Measurements from ENCODE around the gene TSPAN17.
A peak's percentile ranks its signal among the peaks of the same experiment; 100 is the strongest.

Gene TSPAN17

GRCh38 chr5:176612855-176613254 lies 34.4 kb upstream of the TSPAN17 start:
- Mint-ChIP-seq H3K4me1 (ENCODE audit: low read depth) (peaks cover 6% of the 10 kb centered on the region), H3K9me3 (no peaks in the 10 kb centered on the region), H3K36me3 (ENCODE audit: low read depth) (no peaks in the 10 kb centered on the region), H3K4me3 (no peak overlapping the region), H3K27me3 (ENCODE audit: low read depth) (peaks cover 48% of the 10 kb centered on the region), H3K27ac (no peak overlapping the region)
- DNase-seq (ENCODE audit: low spot score), result no peak

- H3K36me3 Mint-ChIP-seq (ENCODE audit: low read depth), result peaks cover 1% of the 10 kb centered on the region
- peaks cover 2% of the 10 kb centered on the region for H3K4me1 Mint-ChIP-seq (ENCODE audit: low read depth)
- H3K4me3 Mint-ChIP-seq, result no peak overlapping the region
- no peak for DNase-seq (ENCODE audit: low spot score)
- no peaks in the 10 kb centered on the region for H3K9me3 Mint-ChIP-seq
- H3K27ac Mint-ChIP-seq, result no peak overlapping the region
- peaks cover 58% of the 10 kb centered on the region for H3K27me3 Mint-ChIP-seq (ENCODE audit: low read depth)
Measured at GRCh38 chr5:176614805-176615478, 32.3 kb upstream of the TSPAN17 start.

DNA sequence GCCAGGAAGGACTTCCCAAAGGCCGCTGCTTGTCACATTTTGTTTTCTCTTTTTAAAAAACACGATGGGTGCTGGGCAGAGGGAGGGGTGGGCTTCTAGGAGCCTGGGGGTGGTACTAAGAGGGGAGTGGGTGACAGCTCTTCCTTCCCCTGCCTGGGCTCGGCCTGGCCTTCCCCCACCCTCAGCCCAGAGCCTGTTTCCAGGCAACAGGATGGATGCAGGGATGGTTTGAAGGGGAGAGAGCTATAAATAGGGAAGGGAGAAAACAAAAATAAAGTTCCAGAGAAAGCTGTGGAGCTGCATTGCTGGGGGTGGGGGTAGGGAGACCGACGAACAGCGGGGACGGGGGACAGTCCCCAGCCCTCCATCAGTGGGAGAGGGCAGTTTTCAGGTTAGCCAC lies 30.8 kb upstream of the TSPAN17 start:
- Mint-ChIP-seq H3K4me3 (no peak overlapping the region), H3K4me1 (ENCODE audit: low read depth) (peaks cover 7% of the 10 kb centered on the region), H3K9me3 (no peaks in the 10 kb centered on the region), H3K27me3 (ENCODE audit: low read depth) (peaks cover 69% of the 10 kb centered on the region), H3K36me3 (ENCODE audit: low read depth) (peaks cover 1% of the 10 kb centered on the region), H3K27ac (no peak overlapping the region)
- DNase-seq (ENCODE audit: low spot score), result no peak

DNA sequence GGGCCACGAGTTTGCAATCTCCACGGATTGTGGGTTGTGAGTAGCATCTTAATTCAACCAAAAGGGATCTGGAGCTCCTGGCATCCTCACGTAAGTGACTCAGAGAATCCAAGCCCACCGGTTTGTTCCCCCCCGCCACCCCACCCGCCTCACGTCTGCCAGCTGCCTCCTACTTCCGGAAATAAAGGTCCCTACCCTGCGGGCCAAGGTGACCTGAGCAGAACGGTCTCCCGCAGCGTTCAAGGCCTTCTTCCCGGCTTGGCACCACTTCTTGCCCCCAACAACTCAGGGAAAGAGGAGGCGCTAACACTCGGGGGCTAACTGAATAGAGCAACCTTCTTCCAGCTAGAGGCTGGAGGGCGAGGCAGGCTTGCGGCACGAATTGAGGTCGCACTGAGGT lies 28.5 kb upstream of the TSPAN17 start:
- no peak overlapping the region for H3K27ac Mint-ChIP-seq
- peaks cover 1% of the 10 kb centered on the region for H3K36me3 Mint-ChIP-seq (ENCODE audit: low read depth)
- no peak for DNase-seq (ENCODE audit: low spot score)
- H3K4me1 Mint-ChIP-seq (ENCODE audit: low read depth), result peaks cover 7% of the 10 kb centered on the region
- peaks cover 67% of the 10 kb centered on the region for H3K27me3 Mint-ChIP-seq (ENCODE audit: low read depth)
- H3K9me3 Mint-ChIP-seq, result no peaks in the 10 kb centered on the region
- peak overlapping the region; percentile 34 for H3K4me3 Mint-ChIP-seq

DNA sequence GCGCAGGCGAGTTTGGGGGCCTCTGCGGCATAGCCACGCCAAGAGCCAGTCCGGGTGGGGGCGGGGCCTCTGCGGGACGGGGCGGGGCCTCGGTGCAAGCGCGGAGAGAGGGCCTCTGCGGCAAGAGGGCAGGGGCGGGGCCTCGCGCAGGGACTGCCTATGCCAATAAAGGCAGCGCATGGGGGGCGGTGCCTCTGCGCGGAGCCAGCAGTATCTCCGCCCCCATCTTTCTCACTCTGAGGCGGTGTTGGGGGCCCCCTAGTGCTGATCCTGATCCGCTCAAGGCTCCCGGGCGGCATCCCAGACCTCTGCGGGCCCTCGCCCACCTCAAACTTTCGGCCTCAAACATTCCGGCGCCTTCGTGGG lies 28.1 kb upstream of the TSPAN17 start:
- Mint-ChIP-seq H3K27ac (no peak overlapping the region), H3K9me3 (no peaks in the 10 kb centered on the region), H3K36me3 (ENCODE audit: low read depth) (peaks cover 1% of the 10 kb centered on the region), H3K4me3 (peak overlapping the region; percentile 34), H3K4me1 (ENCODE audit: low read depth) (peaks cover 7% of the 10 kb centered on the region), H3K27me3 (ENCODE audit: low read depth) (peaks cover 70% of the 10 kb centered on the region)
- peak; percentile 80 for DNase-seq (ENCODE audit: low spot score)

DNA sequence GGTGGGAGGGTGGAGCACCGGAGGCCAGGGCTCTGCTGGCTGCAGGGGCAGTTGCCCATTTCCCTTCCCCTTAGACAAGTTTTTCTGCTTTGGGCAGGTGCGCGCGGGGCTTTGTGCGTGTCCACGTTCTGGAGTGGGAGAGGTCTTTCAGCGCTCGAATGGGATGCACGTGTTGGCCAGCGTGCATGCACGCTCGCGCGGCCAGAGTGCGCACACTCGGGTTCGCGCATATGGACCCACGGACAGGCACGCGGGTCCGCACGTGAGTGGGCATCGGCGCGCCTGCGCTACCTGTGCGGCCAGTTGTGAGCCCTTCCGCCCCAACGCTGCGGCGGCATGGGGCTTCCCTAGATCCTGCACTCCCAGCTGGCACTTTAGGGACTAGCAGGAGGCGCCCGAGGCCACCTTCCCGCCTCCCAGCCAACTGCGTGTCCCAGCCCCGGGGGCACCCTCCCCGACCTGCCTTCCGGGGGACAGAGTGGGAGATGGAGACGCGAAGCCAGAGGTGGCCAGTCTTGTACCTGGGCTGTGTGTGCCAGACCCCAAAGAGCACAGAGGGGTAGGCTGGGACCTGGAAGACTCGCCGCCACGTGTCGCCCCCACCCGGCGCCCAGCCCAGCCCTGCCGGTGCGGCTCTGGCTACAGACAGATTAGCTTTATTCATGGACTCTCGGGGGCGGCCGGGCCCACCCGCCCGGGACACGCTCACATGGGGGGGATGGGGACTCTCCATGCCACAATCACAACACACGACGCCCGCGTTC lies 27.5 kb upstream of the TSPAN17 start:
- H3K4me3 Mint-ChIP-seq, result peak overlapping the region; percentile 65
- H3K4me1 Mint-ChIP-seq (ENCODE audit: low read depth), result peaks cover 7% of the 10 kb centered on the region
- peaks cover 73% of the 10 kb centered on the region for H3K27me3 Mint-ChIP-seq (ENCODE audit: low read depth)
- no peaks in the 10 kb centered on the region for H3K9me3 Mint-ChIP-seq
- no peak for DNase-seq (ENCODE audit: low spot score)
- H3K27ac Mint-ChIP-seq, result no peak overlapping the region
- H3K36me3 Mint-ChIP-seq (ENCODE audit: low read depth), result peaks cover 1% of the 10 kb centered on the region

DNA sequence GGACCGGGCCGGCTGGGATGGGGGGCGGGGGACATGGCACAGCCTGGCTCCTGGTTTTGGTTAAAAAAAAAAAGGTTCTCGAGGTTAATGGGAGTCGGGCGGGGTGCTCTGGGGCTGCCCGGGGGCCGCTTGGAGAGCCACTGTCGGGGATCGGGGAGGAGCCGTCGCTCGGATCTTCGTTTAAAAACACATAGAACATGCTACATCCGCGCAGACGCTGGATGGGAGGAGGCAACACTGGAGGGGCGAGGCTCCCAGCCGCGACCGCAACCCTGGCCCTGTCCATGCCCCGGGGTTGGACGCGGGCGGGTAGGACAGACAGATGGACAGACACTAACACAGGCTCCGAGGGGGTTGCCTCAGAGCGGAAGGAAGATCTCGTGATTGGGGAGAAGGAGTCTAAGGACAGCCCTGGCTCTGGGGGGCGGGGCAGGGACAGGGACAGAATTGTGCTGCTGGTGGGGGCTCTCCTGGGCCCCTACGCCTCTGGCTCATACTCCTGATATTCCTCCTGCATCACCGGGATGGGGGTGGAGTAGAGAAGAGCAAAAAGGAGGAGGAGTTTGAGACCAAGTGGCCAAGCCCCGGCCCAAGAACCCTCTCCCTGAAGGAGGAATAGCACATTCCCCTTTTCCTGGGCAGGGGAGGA lies 26.8 kb upstream of the TSPAN17 start:
- no peak for DNase-seq (ENCODE audit: low spot score)
- Mint-ChIP-seq H3K9me3 (no peaks in the 10 kb centered on the region), H3K36me3 (ENCODE audit: low read depth) (peaks cover 1% of the 10 kb centered on the region), H3K27me3 (ENCODE audit: low read depth) (peaks cover 69% of the 10 kb centered on the region), H3K27ac (no peak overlapping the region), H3K4me3 (peak overlapping the region; percentile 65), H3K4me1 (ENCODE audit: low read depth) (peaks cover 7% of the 10 kb centered on the region)

- Mint-ChIP-seq H3K4me1 (ENCODE audit: low read depth) (peaks cover 7% of the 10 kb centered on the region), H3K4me3 (no peak overlapping the region), H3K36me3 (ENCODE audit: low read depth) (peaks cover 1% of the 10 kb centered on the region), H3K27me3 (ENCODE audit: low read depth) (peaks cover 67% of the 10 kb centered on the region), H3K9me3 (no peaks in the 10 kb centered on the region), H3K27ac (no peak overlapping the region)
- DNase-seq (ENCODE audit: low spot score), result no peak
Measured at GRCh38 chr5:176621661-176622079, 25.6 kb upstream of the TSPAN17 start.

DNA sequence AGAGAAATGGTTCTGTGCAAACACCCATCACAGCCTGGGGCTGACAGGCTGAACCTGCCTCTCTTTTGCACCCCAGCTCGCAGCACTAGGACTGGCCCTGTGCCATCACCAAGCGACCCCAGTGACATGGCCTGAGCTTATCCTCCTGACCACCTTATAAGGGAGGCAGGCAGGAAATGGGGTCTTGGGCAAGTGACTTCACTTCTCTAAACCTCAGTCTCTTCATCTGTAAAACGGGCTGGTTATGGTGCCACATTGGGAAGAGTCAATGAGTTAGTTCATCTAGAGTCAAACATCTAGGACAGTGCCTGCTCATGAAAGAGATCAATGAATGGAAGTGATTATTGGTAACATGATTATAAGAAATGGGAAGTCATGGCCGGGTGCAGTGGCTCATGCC lies 23.1 kb upstream of the TSPAN17 start:
- Mint-ChIP-seq H3K9me3 (no peaks in the 10 kb centered on the region), H3K27me3 (ENCODE audit: low read depth) (peaks cover 69% of the 10 kb centered on the region), H3K27ac (no peak overlapping the region), H3K4me1 (ENCODE audit: low read depth) (peaks cover 5% of the 10 kb centered on the region), H3K36me3 (ENCODE audit: low read depth) (no peaks in the 10 kb centered on the region), H3K4me3 (no peak overlapping the region)
- DNase-seq (ENCODE audit: low spot score), result no peak

DNA sequence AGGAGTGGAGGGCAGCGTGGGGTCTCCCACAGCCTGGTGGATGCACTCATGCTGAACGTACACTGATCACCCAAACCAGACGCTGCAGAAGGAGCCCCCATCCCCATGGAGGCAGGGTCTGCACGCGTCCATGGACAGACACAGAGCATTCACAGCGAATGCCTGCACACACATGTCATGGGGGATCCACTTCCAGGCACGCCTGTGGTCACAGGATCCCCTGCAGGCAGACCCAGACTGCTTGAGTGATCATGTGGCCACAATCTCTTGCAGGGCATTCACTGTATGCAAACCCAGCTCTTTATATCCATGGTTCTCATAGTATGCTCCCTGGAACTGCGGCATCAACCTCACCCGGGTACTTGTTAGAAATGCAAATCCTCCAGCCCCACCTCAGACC lies 22.3 kb upstream of the TSPAN17 start:
- Mint-ChIP-seq H3K4me3 (no peak overlapping the region), H3K27ac (no peak overlapping the region), H3K9me3 (no peaks in the 10 kb centered on the region), H3K4me1 (ENCODE audit: low read depth) (peaks cover 5% of the 10 kb centered on the region), H3K36me3 (ENCODE audit: low read depth) (no peaks in the 10 kb centered on the region), H3K27me3 (ENCODE audit: low read depth) (peaks cover 69% of the 10 kb centered on the region)
- DNase-seq (ENCODE audit: low spot score), result no peak

- Mint-ChIP-seq H3K27me3 (ENCODE audit: low read depth) (peaks cover 65% of the 10 kb centered on the region), H3K9me3 (no peaks in the 10 kb centered on the region), H3K4me3 (no peak overlapping the region), H3K27ac (no peak overlapping the region), H3K4me1 (ENCODE audit: low read depth) (no peaks in the 10 kb centered on the region), H3K36me3 (ENCODE audit: low read depth) (no peaks in the 10 kb centered on the region)
- DNase-seq (ENCODE audit: low spot score), result no peak
Measured at GRCh38 chr5:176625512-176625911, 21.8 kb upstream of the TSPAN17 start.

- no peak overlapping the region for H3K4me3 Mint-ChIP-seq
- H3K36me3 Mint-ChIP-seq (ENCODE audit: low read depth), result no peaks in the 10 kb centered on the region
- H3K27ac Mint-ChIP-seq, result no peak overlapping the region
- peaks cover 5% of the 10 kb centered on the region for H3K4me1 Mint-ChIP-seq (ENCODE audit: low read depth)
- DNase-seq (ENCODE audit: low spot score), result no peak
- H3K9me3 Mint-ChIP-seq, result no peaks in the 10 kb centered on the region
- peaks cover 67% of the 10 kb centered on the region for H3K27me3 Mint-ChIP-seq (ENCODE audit: low read depth)
Measured at GRCh38 chr5:176625966-176626875, 21.1 kb upstream of the TSPAN17 start.

DNA sequence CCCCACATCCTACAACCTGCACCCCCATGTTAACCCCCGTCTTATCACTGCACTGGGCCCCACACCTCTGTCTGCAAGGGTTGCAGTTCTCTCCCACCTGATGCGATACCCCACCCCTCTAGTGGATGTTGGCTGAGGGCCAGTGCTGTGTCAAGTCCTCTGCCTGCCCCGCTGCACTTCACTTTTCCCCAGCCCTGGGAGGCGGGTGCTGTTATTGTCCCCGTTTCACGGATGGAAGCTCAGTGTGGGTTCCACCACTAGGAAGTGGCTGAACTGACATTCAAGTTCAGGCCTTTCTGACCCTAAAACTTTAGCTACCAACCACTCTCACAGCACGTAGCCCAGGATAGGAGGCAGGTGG lies 20.4 kb upstream of the TSPAN17 start:
- no peak for DNase-seq (ENCODE audit: low spot score)
- Mint-ChIP-seq H3K27me3 (ENCODE audit: low read depth) (peaks cover 69% of the 10 kb centered on the region), H3K36me3 (ENCODE audit: low read depth) (no peaks in the 10 kb centered on the region), H3K27ac (no peak overlapping the region), H3K4me3 (no peak overlapping the region), H3K9me3 (no peaks in the 10 kb centered on the region), H3K4me1 (ENCODE audit: low read depth) (peaks cover 5% of the 10 kb centered on the region)
